Measurements from ENCODE around the gene GAGE12H. TPM values are rescaled to one million over a fixed set of nuclear protein-coding genes. Genes with fewer than 3 reads are reported as not detected.
A peak's percentile ranks its signal among the peaks of the same experiment; 100 is the strongest.
"Not testable (repeated sequence)": the region's sequence is repeated elsewhere in the genome, so short reads cannot be mapped to it uniquely, and the experiment has no call there.

Gene GAGE12H
- total and polyA plus RNA-seq, 2 of the 13 experiments (the other 11 are each of a cell fraction or from before 2014, with no cell fraction given): not detected

DNA sequence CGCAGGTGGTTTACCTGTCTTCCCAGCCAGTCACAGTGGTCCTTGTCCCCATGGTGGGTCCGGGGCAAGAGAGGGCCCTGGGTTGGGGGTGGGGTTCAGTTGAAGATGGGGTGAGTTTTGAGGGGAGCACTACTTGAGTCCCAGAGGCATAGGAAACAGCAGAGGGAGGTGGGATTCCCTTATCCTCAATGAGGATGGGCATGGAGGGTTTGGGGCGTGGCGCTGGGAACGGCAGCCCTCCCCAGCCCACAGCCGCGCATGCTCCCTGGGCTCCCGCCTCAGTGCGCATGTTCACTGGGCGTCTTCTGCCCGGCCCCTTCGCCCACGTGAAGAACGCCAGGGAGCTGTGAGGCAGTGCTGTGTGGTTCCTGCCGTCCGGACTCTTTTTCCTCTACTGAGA is 19.0 kb downstream of the GAGE12H start, which contains the start of gene GAGE1:
TSS of gene GAGE1 (plus strand) at position 301 of the 400 bp plus-strand sequence. CDS start 1,155 bp downstream, outside the sequence.
- H3K36me3 ChIP-seq (replicated peaks in 1 of 2; ENCODE audit: control insufficient read depth in 1 of 2, insufficient read depth in 2 of 2, low read length in 2 of 2); H3K4me1 ChIP-seq (ENCODE audit: insufficient read depth, low read length); H3K27ac ChIP-seq (ENCODE audit: extremely low read length, insufficient read depth, low read length); CTCF ChIA-PET (ENCODE audit: low intra/inter-chr PET ratio, low total read pairs); POLR2A ChIA-PET; H3K4me3 ChIP-seq (replicated peaks in 1 of 3; ENCODE audit: insufficient read depth in 1 of 3, low read depth in 2 of 3, low read length in 3 of 3); H3K79me2 ChIP-seq (ENCODE audit: insufficient read depth, low read length); BruUV-seq (replicated peaks); H2AFZ ChIP-seq (ENCODE audit: low read length); H3K9me3 ChIP-seq (ENCODE audit: low read length); H3K9ac ChIP-seq (ENCODE audit: insufficient read depth, low read depth, low read length); DNase-seq (ENCODE audit: low spot score); H4K20me1 ChIP-seq (ENCODE audit: insufficient read depth, low read length); in situ Hi-C loops (cut with HindIII; ENCODE audit: extremely low pct_ligation_motif_present, low pct_unique_long_range_greater_than_20kb); H3K27me3 ChIP-seq (ENCODE audit: control insufficient read depth in 1 of 2, insufficient read depth in 2 of 2, low read length in 2 of 2); ATAC-seq; H3K4me2 ChIP-seq (ENCODE audit: low read depth, low read length); FAIRE-seq; intact Hi-C loops (cut with micrococcal nuclease; ENCODE audit: unreplicated experiment): not testable (repeated sequence)
- no CpG with 5 or more reads among the region's 16 CpGs for WGBS (ENCODE audit: low lambda C conversion rate)

DNA sequence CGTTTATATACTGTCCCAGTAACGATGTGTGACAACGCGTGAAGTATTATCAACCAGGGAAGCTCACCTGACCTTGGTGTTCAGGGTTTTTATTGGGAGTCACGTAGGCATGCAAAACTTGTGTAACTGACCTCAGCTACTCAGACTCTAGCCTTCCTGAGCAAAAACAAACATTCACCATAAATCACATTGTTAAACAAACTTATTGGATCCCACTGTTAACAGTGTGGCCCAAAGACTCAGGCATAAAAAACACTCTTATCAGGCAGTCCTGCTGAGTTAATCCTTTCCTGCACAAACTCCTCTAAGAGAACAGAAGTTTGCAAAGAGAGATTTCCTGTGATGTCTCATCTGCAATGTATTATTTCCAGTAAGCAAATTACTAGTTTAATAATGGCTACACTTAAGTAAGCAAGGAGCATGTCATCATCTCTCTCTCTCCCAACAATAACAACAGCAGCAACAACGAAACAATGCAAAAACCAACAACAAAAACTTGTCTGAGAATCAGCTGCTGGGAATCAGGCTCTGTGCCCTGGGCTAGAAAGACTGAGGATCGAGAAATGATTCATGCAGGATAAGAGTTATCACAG is 31.1 kb downstream of the GAGE12H start:
- Histone ChIP-seq H3K9me3 (ENCODE audit: low read length) (no peaks in the 10 kb centered on the region), H3K36me3 (replicated peaks in 1 of 2; ENCODE audit: control insufficient read depth in 1 of 2, insufficient read depth in 2 of 2, low read length in 2 of 2) (no peaks in the 10 kb centered on the region), H3K9ac (ENCODE audit: insufficient read depth, low read depth, low read length) (no peak overlapping the region), H3K79me2 (ENCODE audit: insufficient read depth, low read length) (no peaks in the 10 kb centered on the region), H2AFZ (ENCODE audit: low read length) (no peak overlapping the region), H4K20me1 (ENCODE audit: insufficient read depth, low read length) (no peaks in the 10 kb centered on the region), H3K4me3 (replicated peaks in 1 of 3; ENCODE audit: insufficient read depth in 1 of 3, low read depth in 2 of 3, low read length in 3 of 3) (no peak overlapping the region), H3K4me1 (ENCODE audit: insufficient read depth, low read length) (peaks cover 19% of the 10 kb centered on the region), H3K4me2 (ENCODE audit: low read depth, low read length) (no peak overlapping the region), H3K27ac (ENCODE audit: extremely low read length, insufficient read depth, low read length) (peak overlapping the region; percentile 62), H3K27me3 (ENCODE audit: control insufficient read depth in 1 of 2, insufficient read depth in 2 of 2, low read length in 2 of 2) (no peaks in the 10 kb centered on the region)
- FAIRE-seq (peak; percentile 76), ATAC-seq (peak; percentile 95), DNase-seq (ENCODE audit: low spot score) (peak; percentile 75)
- intact Hi-C loops (cut with micrococcal nuclease; ENCODE audit: unreplicated experiment) (no loop called here), in situ Hi-C loops (cut with HindIII; ENCODE audit: extremely low pct_ligation_motif_present, low pct_unique_long_range_greater_than_20kb) (no loop called here)
- ChIA-PET POLR2A (no interaction called here), CTCF (ENCODE audit: low intra/inter-chr PET ratio, low total read pairs) (no interaction called here)
- no TSS peak for BruUV-seq (replicated peaks)
- 0% methylated on average over 2 of the region's 7 CpGs for WGBS (ENCODE audit: low lambda C conversion rate)
- TF ChIP-seq HOXA9 (CRISPR knock-in tag; IDR thresholded peaks at IDR 0.05; ENCODE audit: borderline replicate concordance) (no peak), BCL6 (CRISPR knock-in tag; IDR thresholded peaks at IDR 0.05) (peak; percentile 28; the same call in 1 of the 2 replicates), FOSL2 (CRISPR knock-in tag; IDR thresholded peaks at IDR 0.05) (peak; percentile 22; the same call in 1 of the 2 replicates), ZNF317 (CRISPR knock-in tag; IDR thresholded peaks at IDR 0.05) (0 out of 2 replicates have a peak, but pooled peaks have one; percentile 50), TRIM24 (CRISPR knock-in tag; IDR thresholded peaks at IDR 0.05) (peak; percentile 77; the same call in 1 of the 2 replicates), CREM (IDR thresholded peaks at IDR 0.05) (peak; percentile 23; the same call in 1 of the 2 replicates), CREM (CRISPR knock-in tag; IDR thresholded peaks at IDR 0.05) (no peak), HDAC1 (CRISPR knock-in tag; IDR thresholded peaks at IDR 0.05) (peak; percentile 39; the same call in 1 of the 2 replicates), FOXA3 (CRISPR knock-in tag; IDR thresholded peaks at IDR 0.05) (0 out of 2 replicates have a peak, but pooled peaks have one; percentile 2), GATA4 (IDR thresholded peaks at IDR 0.05; ENCODE audit: borderline replicate concordance, low read depth) (peak; percentile 34; the same call in 1 of the 2 replicates), GATAD2A (CRISPR knock-in tag; IDR thresholded peaks at IDR 0.05) (0 out of 2 replicates have a peak, but pooled peaks have one; percentile 28), HHEX (CRISPR knock-in tag; IDR thresholded peaks at IDR 0.05) (peak; percentile 12; the same call in 1 of the 2 replicates), FOXP1 (IDR thresholded peaks at IDR 0.05) (no peak), FOXP1 (CRISPR knock-in tag; IDR thresholded peaks at IDR 0.05) (peak; percentile 70), EP300 (IDR thresholded peaks at IDR 0.05; ENCODE audit: low read depth in 2 of 2, low read length in 2 of 2) (peak in 1 of 2 experiments; percentile 59; a peak in 2 of 4 replicates), EP300 (CRISPR knock-in tag; IDR thresholded peaks at IDR 0.05; ENCODE audit: borderline replicate concordance) (no peak), POGZ (CRISPR knock-in tag; IDR thresholded peaks at IDR 0.05) (peak; percentile 74; the same call in 1 of the 2 replicates)
- TF ChIP-seq, protein P1, sequence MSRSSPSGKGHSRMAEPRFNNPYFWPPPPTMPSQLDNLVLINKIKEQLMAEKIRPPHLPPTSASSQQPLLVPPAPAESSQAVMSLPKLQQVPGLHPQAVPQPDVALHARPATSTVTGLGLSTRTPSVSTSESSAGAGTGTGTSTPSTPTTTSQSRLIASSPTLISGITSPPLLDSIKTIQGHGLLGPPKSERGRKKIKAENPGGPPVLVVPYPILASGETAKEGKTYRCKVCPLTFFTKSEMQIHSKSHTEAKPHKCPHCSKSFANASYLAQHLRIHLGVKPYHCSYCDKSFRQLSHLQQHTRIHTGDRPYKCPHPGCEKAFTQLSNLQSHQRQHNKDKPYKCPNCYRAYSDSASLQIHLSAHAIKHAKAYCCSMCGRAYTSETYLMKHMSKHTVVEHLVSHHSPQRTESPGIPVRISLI (CRISPR knock-in tag; IDR thresholded peaks at IDR 0.05; ENCODE audit: borderline replicate concordance): 0 out of 2 replicates have a peak, but pooled peaks have one; percentile 26

Data from HepG2 (cell line).